ENCODE results near the gene RAB11FIP3. TPM values are rescaled to one million over a fixed set of nuclear protein-coding genes. Genes with fewer than 3 reads are reported as not detected.
"Not testable (repeated sequence)": the region's sequence is repeated elsewhere in the genome, so short reads cannot be mapped to it uniquely, and the experiment has no call there.

The RAB11FIP3 gene
- total RNA-seq, 1 experiment from 2014 or later = 37.5 TPM

DNA sequence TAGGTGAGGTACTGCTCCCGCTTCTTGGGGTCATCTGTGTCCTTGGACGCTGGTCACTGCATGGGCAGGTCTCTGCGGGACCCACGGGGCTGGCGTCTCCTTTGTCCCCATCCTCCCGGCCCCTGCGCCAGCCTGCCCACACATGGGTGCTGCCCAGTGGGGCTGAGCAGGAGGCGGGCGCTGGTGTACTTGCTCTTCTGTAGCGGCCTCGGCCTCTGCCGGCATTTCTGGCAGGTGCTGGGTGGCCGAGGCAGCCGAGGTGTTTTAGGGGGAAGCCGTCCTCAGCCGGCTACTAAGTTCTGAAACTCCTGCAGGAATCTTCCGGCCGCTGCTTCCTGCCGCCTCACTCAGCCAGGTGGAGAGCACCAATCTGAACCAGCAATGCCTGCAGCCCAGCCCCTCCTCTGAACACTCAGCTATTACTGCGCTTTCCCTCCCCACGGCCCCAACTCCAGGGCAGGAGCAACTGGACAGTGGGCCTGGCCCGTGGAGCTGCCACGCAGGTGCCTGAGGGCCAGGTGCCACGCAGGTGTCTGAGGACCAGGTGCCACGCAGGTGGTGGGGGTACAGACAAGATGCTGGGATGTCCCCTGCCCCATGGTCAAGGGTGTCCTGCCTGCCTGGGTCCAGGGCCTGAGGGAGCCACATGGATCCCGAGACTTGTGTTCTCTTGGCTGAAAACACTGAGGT lies 13.7 kb upstream of the RAB11FIP3 start:
- TF ChIP-seq, protein P1, sequence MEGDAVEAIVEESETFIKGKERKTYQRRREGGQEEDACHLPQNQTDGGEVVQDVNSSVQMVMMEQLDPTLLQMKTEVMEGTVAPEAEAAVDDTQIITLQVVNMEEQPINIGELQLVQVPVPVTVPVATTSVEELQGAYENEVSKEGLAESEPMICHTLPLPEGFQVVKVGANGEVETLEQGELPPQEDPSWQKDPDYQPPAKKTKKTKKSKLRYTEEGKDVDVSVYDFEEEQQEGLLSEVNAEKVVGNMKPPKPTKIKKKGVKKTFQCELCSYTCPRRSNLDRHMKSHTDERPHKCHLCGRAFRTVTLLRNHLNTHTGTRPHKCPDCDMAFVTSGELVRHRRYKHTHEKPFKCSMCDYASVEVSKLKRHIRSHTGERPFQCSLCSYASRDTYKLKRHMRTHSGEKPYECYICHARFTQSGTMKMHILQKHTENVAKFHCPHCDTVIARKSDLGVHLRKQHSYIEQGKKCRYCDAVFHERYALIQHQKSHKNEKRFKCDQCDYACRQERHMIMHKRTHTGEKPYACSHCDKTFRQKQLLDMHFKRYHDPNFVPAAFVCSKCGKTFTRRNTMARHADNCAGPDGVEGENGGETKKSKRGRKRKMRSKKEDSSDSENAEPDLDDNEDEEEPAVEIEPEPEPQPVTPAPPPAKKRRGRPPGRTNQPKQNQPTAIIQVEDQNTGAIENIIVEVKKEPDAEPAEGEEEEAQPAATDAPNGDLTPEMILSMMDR (IDR thresholded peaks at IDR 0.05; ENCODE audit: unreplicated experiment) = no peak
- ChIA-PET POLR2A (interaction anchor here (1.7 kb wide), 1 partner anchor 12 kb away, joined by 7 read pairs; no protein-coding TSS in a partner anchor), CTCF (interaction anchor here (0.6 kb wide), 1 partner anchor 140 kb away, joined by 3 read pairs; no protein-coding TSS in a partner anchor)
- Mint-ChIP-seq H3K36me3 (ENCODE audit: insufficient read depth, unreplicated experiment) (peaks cover 21% of the 10 kb centered on the region), H3K9me3 (ENCODE audit: unreplicated experiment) (no peaks in the 10 kb centered on the region), H3K4me1 (ENCODE audit: insufficient read depth, unreplicated experiment) (no peaks in the 10 kb centered on the region), H3K27ac (ENCODE audit: low read depth, unreplicated experiment) (no peak overlapping the region), H3K4me3 (ENCODE audit: unreplicated experiment) (no peak overlapping the region), H3K27me3 (ENCODE audit: insufficient read depth, unreplicated experiment) (no peaks in the 10 kb centered on the region)
- BruUV-seq (replicated peaks) = TSS peak; percentile 59
- no peak for DNase-seq (ENCODE audit: unreplicated experiment)
- intact Hi-C loops (cut with micrococcal nuclease) = no loop called here

DNA sequence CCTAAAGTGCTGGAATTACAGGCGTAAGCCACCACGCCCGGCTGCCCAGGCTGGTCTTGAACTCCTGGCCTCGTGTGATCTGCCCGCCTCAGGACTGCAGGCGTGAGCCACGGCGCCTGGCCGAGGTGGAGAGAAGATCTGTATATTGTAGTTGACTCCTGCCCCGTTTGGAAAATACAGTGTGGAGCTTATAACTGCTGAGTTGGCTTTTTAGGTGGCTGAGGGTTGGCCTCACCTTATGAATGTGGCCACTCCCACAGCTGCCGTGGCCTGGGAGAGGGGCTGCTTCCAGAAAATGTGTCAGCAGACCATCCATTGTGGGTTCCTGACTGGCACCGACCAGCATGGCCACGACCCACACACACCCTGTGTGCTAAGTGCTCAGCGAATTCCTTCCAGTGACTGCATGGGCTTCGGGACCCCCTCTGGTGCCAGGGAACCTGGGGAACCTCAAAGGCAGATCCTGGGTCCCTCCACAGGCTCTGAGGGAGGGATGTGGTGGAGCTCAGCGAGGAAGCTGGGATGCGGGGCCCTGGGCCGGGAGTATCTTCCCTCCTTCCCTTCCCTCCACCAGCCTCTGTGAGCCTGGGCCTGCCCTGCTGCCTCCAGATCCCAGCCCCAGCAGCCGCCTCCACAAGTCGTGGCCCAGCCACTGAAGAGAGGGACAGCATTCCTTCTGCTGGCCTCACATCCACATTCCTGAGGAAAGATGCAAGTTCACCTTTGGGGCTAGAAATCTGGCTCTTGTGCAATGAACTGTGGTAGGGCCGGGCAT lies 10.9 kb upstream of the RAB11FIP3 start:
- Mint-ChIP-seq H3K4me1 (ENCODE audit: insufficient read depth, unreplicated experiment) (no peaks in the 10 kb centered on the region), H3K27ac (ENCODE audit: low read depth, unreplicated experiment) (no peak overlapping the region), H3K27me3 (ENCODE audit: insufficient read depth, unreplicated experiment) (no peaks in the 10 kb centered on the region), H3K9me3 (ENCODE audit: unreplicated experiment) (no peaks in the 10 kb centered on the region), H3K4me3 (ENCODE audit: unreplicated experiment) (no peak overlapping the region), H3K36me3 (ENCODE audit: insufficient read depth, unreplicated experiment) (peaks cover 5% of the 10 kb centered on the region)
- BruUV-seq (replicated peaks) = no TSS peak
- intact Hi-C loops (cut with micrococcal nuclease) = no loop called here
- no peak for DNase-seq (ENCODE audit: unreplicated experiment)
- ChIA-PET POLR2A (interaction anchor here (2.4 kb wide), 1 partner anchor 10 kb away, joined by 9 read pairs; the partner anchor contains the start of gene RAB11FIP3), CTCF (interaction anchor here (0.6 kb wide), 1 partner anchor 81 kb away, joined by 4 read pairs; no protein-coding TSS in a partner anchor)
- TF ChIP-seq, protein P1 (IDR thresholded peaks at IDR 0.05; ENCODE audit: unreplicated experiment) = no peak

DNA sequence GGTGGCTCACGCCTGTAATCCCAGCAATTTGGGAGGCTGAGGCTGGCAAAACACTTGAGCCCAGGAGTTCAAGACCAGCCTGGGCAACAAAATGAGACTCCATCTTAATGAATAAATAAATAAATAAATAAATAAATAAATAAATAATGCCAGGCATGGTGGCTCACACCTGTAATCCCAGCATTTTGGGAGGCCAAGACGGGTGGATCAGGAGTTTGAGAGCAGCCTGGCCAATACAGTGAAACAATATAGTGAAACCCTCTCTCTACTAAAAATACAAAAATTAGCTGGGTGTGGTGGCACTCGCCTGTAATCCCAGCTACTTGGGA lies 10.3 kb upstream of the RAB11FIP3 start:
- H3K4me1 Mint-ChIP-seq (ENCODE audit: insufficient read depth, unreplicated experiment); DNase-seq (ENCODE audit: unreplicated experiment); H3K9me3 Mint-ChIP-seq (ENCODE audit: unreplicated experiment); H3K4me3 Mint-ChIP-seq (ENCODE audit: unreplicated experiment); H3K27ac Mint-ChIP-seq (ENCODE audit: low read depth, unreplicated experiment); CTCF ChIA-PET; H3K36me3 Mint-ChIP-seq (ENCODE audit: insufficient read depth, unreplicated experiment); BruUV-seq (replicated peaks); H3K27me3 Mint-ChIP-seq (ENCODE audit: insufficient read depth, unreplicated experiment); intact Hi-C loops (cut with micrococcal nuclease): not testable (repeated sequence)
- POLR2A ChIA-PET = interaction anchor here (2.4 kb wide), 1 partner anchor 9 kb away, joined by 9 read pairs; the partner anchor contains the start of gene RAB11FIP3

DNA sequence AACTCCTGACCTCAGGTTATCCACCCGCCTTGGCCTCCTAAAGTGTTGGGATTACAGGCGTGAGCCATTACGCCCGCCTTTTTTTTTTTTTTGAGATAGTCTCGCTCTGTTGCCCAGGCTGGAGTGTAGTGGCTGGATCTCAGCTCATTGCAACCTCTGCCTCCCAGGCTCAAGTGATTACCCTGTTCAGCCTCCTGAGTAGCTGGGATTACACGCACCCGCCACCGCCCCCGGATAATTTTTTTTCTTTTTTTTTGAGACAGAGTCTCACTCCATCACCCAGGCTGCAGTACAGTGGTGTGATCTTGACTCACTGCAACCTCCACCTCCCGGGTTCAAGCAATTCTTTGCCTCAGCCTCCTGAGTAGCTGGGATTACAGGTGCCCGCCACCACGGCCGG lies 3.3 kb upstream of the RAB11FIP3 start:
- H3K27me3 Mint-ChIP-seq (ENCODE audit: insufficient read depth, unreplicated experiment); H3K9me3 Mint-ChIP-seq (ENCODE audit: unreplicated experiment); DNase-seq (ENCODE audit: unreplicated experiment); H3K27ac Mint-ChIP-seq (ENCODE audit: low read depth, unreplicated experiment); H3K36me3 Mint-ChIP-seq (ENCODE audit: insufficient read depth, unreplicated experiment); BruUV-seq (replicated peaks); H3K4me3 Mint-ChIP-seq (ENCODE audit: unreplicated experiment): not testable (repeated sequence)
- POLR2A ChIA-PET = interaction anchor here (0.6 to 3.1 kb wide), 4 partner anchors 20 to 173 kb away, joined by 3 to 35 read pairs (median 3); partner anchors contain the start of gene DECR2
- H3K4me1 Mint-ChIP-seq (ENCODE audit: insufficient read depth, unreplicated experiment) = peaks cover 19% of the 10 kb centered on the region
- intact Hi-C loops (cut with micrococcal nuclease) = loop anchor here (10.0 kb wide), 2 partner anchors 73 to 103 kb away; partner anchors contain the start of gene CAPN15
- CTCF ChIA-PET = interaction anchor here (0.6 kb wide), 1 partner anchor 72 kb away, joined by 3 read pairs; no protein-coding TSS in a partner anchor

Measured in MCF 10A (cell line).